Spleen (tissue), 11 donors: Measurements from ENCODE around the gene CORIN. TPM values are rescaled to one million over a fixed set of nuclear protein-coding genes. Genes with fewer than 3 reads are reported as not detected.

Experiments used
- DNase-seq: peaks from one replicate; pipeline ENCODE4 v3.0.0-alpha.2; 2020
- H3K27ac ChIP-seq, 8 donors: fragments of 200-600 bp; sonication (generic) in 7 of 8; 1 replicate in 4 of 8; 2 replicates in 4 of 8; pipeline versions ENCODE4 v1.5.0 to v1.8.0; 2016 to 2021; ENCODE audit warnings: inconsistent platforms in 4 of 8, mild to moderate bottlenecking in 4 of 8, moderate library complexity in 1 of 8
- H3K27me3 ChIP-seq, 7 donors: fragments of 200-600 bp; sonication (generic) in 6 of 7; replicated peaks in 1 of 7; 1 replicate in 4 of 7; 2 replicates in 3 of 7; pipeline versions ENCODE4 v1.5.0 to v1.8.0; 2016 to 2021; ENCODE audit warnings: inconsistent platforms in 3 of 7, mild to moderate bottlenecking in 1 of 7
- H3K36me3 ChIP-seq, 6 donors: fragments of 200-600 bp; sonication (generic) in 5 of 6; 1 replicate in 4 of 6; 2 replicates in 2 of 6; pipeline versions ENCODE4 v1.5.0 to v1.8.0; 2016 to 2021; ENCODE audit warnings: inconsistent platforms in 2 of 6
- H3K4me1 ChIP-seq, 6 donors: fragments of 200-600 bp; sonication (generic) in 5 of 6; 1 replicate in 3 of 6; 2 replicates in 3 of 6; pipeline versions ENCODE4 v1.5.0 to v1.8.0; 2016 to 2021; ENCODE audit warnings: inconsistent platforms in 3 of 6
- H3K4me3 ChIP-seq, 8 donors: fragments of 200-600 bp; sonication (generic) in 7 of 8; 1 replicate in 4 of 8; 2 replicates in 4 of 8; pipeline versions ENCODE4 v1.5.0 to v1.8.0; 2016 to 2021; ENCODE audit warnings: inconsistent platforms in 4 of 8, mild to moderate bottlenecking in 4 of 8, moderate library complexity in 2 of 8
- H3K9me3 ChIP-seq, 8 donors: fragments of 200-600 bp; sonication (generic) in 7 of 8; 1 replicate in 4 of 8; 2 replicates in 4 of 8; pipeline versions ENCODE4 v1.5.0 to v1.8.0; 2016 to 2021; ENCODE audit warnings: inconsistent platforms in 4 of 8
- POLR2A ChIP-seq, 3 donors: fragments of 450-650 bp; IDR thresholded peaks; one replicate each; pipeline ENCODE4 v1.5.1; 2017; ENCODE audit warnings: antibody characterized with exemption in 3 of 3, mild to moderate bottlenecking in 1 of 3
- POLR2AphosphoS5 ChIP-seq, 3 donors: sonication (generic); formaldehyde crosslinking; IDR thresholded peaks; one replicate each; pipeline ENCODE4 v1.5.1; 2017; ENCODE audit warnings: antibody characterized with exemption in 3 of 3
- WGBS, 5 donors: extraction: QIAGEN DNeasy Blood & Tissue Kit in 3 of 5; methylation state at CpG; one replicate each; pipeline versions ENCODE4 v1.1.5 to v1.1.7; 2013 to 2018; 5-methylcytosine and 5-hydroxymethylcytosine counted together
- intact Hi-C: fragments of 100-400 bp; cut with DNase I; formaldehyde crosslinking; loops from one replicate; pipeline ENCODE4 v1.15.0; 2023; ENCODE audit warnings: low total_unique reads
- polyA plus RNA-seq, 3 donors: library from polyadenylated mRNA; stranded (reverse); fragments of 200-250 nt; gene quantifications; one replicate each; pipeline ENCODE4 v1.2.1, GENCODE V29; 2013
- total RNA-seq, 7 donors: library from RNA; depleted of rRNA in 3 of 7; stranded (reverse); fragments of >200 nt in 3 of 7; fragmentation: NEBNext Ultra II Directional in 4 of 7; extraction: Animal tissue kit (Norgen Biotek cat#: 25700) in 4 of 7; gene quantifications; one replicate each; pipeline versions ENCODE4 v1.1.0 to v1.2.1, GENCODE V29; 2016 to 2021
- TF ChIP-seq, protein P1 (sequence below), 11 experiments: fragments of 200-600 bp in 7 of 11; fragments of 450-650 bp in 4 of 11; sonication (generic) in 4 of 11; IDR thresholded peaks in 8 of 11; conservative IDR thresholded peaks in 3 of 11; 1 replicate in 7 of 11; 2 replicates in 4 of 11; pipeline versions ENCODE4 v1.4.0 to v1.8.0; 2016 to 2021; ENCODE audit warnings: antibody characterized with exemption in 11 of 11, inconsistent platforms in 4 of 11, mild to moderate bottlenecking in 1 of 11
- donor health status: healthy with polysubstance abuse.
- donor health status: DM: no; HTN: no; CAD: no; lungs with moderate emphysema.
- donor health status: DM: no; HTN: no; CAD: no.
- donor health status: Bipolar disorder and iron deficiency.
- donor health status: healthy.
- donor health status: DM: no; HTN: no; CAD: no.
- donor health status: DM: yes; HTN: yes; CAD: no.

Gene CORIN
- total and polyA plus RNA-seq, 10 donors = 0.23 to 12.3 (median 0.85) TPM

GRCh38 chr4:47567511-47567910, 270.4 kb downstream of the CORIN start:
- no peaks in the 10 kb centered on the region for H3K9me3 ChIP-seq
- no peak overlapping the region for H3K4me3 ChIP-seq
- H3K27ac ChIP-seq = no peak overlapping the region
- peaks cover 3 to 81% (median 41%) of the 10 kb centered on the region in 6 donors for H3K36me3 ChIP-seq
- no peak for DNase-seq
- H3K27me3 ChIP-seq = no peaks in the 10 kb centered on the region
- WGBS, 5 donors = 91 to 98% (median 96%) methylated on average over 1 of the region's 1 CpG
- TF ChIP-seq POLR2AphosphoS5 (IDR thresholded peaks at IDR 0.05) = no peak
- TF ChIP-seq POLR2A (IDR thresholded peaks at IDR 0.05) = no peak
- TF ChIP-seq, protein P1, sequence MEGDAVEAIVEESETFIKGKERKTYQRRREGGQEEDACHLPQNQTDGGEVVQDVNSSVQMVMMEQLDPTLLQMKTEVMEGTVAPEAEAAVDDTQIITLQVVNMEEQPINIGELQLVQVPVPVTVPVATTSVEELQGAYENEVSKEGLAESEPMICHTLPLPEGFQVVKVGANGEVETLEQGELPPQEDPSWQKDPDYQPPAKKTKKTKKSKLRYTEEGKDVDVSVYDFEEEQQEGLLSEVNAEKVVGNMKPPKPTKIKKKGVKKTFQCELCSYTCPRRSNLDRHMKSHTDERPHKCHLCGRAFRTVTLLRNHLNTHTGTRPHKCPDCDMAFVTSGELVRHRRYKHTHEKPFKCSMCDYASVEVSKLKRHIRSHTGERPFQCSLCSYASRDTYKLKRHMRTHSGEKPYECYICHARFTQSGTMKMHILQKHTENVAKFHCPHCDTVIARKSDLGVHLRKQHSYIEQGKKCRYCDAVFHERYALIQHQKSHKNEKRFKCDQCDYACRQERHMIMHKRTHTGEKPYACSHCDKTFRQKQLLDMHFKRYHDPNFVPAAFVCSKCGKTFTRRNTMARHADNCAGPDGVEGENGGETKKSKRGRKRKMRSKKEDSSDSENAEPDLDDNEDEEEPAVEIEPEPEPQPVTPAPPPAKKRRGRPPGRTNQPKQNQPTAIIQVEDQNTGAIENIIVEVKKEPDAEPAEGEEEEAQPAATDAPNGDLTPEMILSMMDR (IDR thresholded peaks at IDR 0.05 in 8 of 11, conservative IDR thresholded peaks at IDR 0.05 in 3 of 11) = no peak
- intact Hi-C loops = loop anchor here (10.0 kb wide), 1 partner anchor 103 kb away; the partner anchor contains the start of gene COMMD8
- peaks cover 0 to 11% (median 8%) of the 10 kb centered on the region in 6 donors for H3K4me1 ChIP-seq

DNA sequence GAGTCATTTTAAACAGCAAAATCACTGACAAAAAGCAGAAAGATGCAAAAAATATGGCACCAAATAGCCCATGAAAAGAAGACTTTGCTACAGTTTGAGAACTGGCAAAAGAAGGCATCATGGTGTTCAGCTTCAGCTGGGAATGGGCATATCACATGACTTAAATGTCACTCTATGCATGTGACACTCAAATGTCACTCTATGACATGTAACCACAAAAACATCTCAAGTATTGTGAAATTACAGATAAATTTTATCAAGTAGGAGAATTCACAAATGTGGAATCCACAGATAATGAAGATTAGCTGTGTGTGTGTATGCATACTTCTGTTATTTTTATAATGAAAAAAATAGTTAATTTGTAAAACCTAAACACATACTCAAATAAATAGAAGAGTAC, 270.9 kb downstream of the CORIN start:
- Histone ChIP-seq H3K27me3 (no peaks in the 10 kb centered on the region), H3K9me3 (no peaks in the 10 kb centered on the region), H3K27ac (no peak overlapping the region), H3K4me3 (no peak overlapping the region), H3K36me3 (peaks cover 2 to 81% (median 38%) of the 10 kb centered on the region in 6 donors), H3K4me1 (peaks cover 0 to 11% (median 8%) of the 10 kb centered on the region in 6 donors)
- intact Hi-C loops = loop anchor here (10.0 kb wide), 1 partner anchor 102 kb away; the partner anchor contains the start of gene COMMD8
- no peak for TF ChIP-seq POLR2A (IDR thresholded peaks at IDR 0.05)
- TF ChIP-seq, protein P1 (IDR thresholded peaks at IDR 0.05 in 8 of 11, conservative IDR thresholded peaks at IDR 0.05 in 3 of 11) = no peak
- no peak for TF ChIP-seq POLR2AphosphoS5 (IDR thresholded peaks at IDR 0.05)
- no peak for DNase-seq

DNA sequence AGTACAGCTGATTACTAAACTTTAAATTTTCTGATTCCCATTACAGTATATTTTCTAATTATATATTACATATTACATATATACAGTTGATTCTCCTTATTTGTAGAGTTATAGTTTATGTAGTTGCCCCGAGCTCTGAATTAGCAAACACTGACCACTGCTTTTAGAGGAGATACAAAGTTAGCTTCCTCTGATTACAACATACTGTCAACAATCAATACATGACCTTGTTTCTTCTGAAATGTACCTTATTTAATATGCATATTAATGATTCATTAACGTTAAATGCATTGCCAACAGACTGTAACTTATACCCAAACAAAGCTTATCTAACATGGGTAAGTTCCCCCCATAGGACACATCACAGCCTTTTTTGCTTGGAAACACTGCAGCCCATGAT, 271.3 kb downstream of the CORIN start:
- no peaks in the 10 kb centered on the region for H3K9me3 ChIP-seq
- TF ChIP-seq, protein P1 (IDR thresholded peaks at IDR 0.05 in 8 of 11, conservative IDR thresholded peaks at IDR 0.05 in 3 of 11) = no peak
- peaks cover 0 to 81% (median 36%) of the 10 kb centered on the region in 6 donors for H3K36me3 ChIP-seq
- no peak overlapping the region for H3K27ac ChIP-seq
- intact Hi-C loops = loop anchor here (10.0 kb wide), 1 partner anchor 102 kb away; the partner anchor contains the start of gene COMMD8
- no peak for DNase-seq
- no peak overlapping the region for H3K4me3 ChIP-seq
- no peaks in the 10 kb centered on the region for H3K27me3 ChIP-seq
- peaks cover 0 to 11% (median 8%) of the 10 kb centered on the region in 6 donors for H3K4me1 ChIP-seq
- whole genome bisulfite sequencing, 5 donors = 87 to 96% (median 89%) methylated on average over 2 of the region's 2 CpGs

- WGBS, 5 donors = 60 to 66% (median 65%) methylated on average over 3 of the region's 3 CpGs
- H3K9me3 ChIP-seq = no peaks in the 10 kb centered on the region
- no peak overlapping the region for H3K4me3 ChIP-seq
- TF ChIP-seq, protein P1 (IDR thresholded peaks at IDR 0.05 in 8 of 11, conservative IDR thresholded peaks at IDR 0.05 in 3 of 11) = no peak
- no peak for TF ChIP-seq POLR2AphosphoS5 (IDR thresholded peaks at IDR 0.05)
- TF ChIP-seq POLR2A (IDR thresholded peaks at IDR 0.05) = no peak
- intact Hi-C loops = loop anchor here (10.0 kb wide), 1 partner anchor 97 kb away; the partner anchor contains the start of gene COMMD8
- no peaks in the 10 kb centered on the region for H3K27me3 ChIP-seq
- H3K36me3 ChIP-seq = peaks cover 0 to 81% (median 19%) of the 10 kb centered on the region in 6 donors
- no peak for DNase-seq
- no peak overlapping the region for H3K27ac ChIP-seq
- peaks cover 0 to 11% (median 8%) of the 10 kb centered on the region in 6 donors for H3K4me1 ChIP-seq
Measured at GRCh38 chr4:47562297-47562696, 275.6 kb downstream of the CORIN start.
